ENCODE measurements around the gene SFXN3. TPM values are rescaled to one million over a fixed set of nuclear protein-coding genes. Genes with fewer than 3 reads are reported as not detected.

Gene SFXN3
- polyA plus RNA-seq, 1 experiment, result 125 TPM

DNA sequence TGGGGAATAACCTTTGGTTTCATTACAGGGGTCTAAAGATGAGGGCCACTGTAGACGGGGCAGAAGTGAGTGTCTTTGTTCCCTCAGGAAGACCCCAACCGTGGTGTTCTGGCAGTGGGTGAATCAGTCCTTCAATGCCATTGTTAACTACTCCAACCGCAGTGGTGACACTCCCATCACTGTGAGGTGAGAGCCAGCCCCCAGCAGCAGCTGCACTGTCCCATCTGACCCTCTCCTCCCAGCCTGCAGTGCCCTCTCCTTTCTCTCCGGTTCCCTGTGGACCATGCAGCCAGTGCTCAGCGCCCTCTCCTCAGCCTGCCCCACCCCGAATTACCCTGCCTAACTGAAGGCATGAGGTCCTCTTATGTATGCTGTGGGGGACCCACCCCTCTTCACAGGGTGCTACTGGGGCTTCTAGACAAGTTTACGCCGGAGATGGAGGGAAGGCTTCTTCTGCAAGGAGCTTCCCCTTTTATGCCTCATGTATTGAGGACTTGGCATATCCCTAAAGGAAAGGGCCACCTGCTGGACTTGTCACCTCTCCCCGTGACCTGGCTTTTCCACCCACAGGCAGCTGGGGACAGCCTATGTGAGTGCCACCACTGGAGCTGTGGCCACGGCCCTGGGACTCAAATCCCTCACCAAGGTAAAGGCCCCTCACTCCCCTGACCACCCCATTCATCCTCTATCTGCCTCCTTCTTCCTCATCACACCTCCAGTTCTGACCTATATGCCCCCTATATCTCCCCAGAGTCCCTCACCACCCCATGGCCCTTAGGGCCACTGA, 5.1 kb downstream of the SFXN3 start:
- no peak for TF ChIP-seq CTCF (IDR thresholded peaks at IDR 0.05; ENCODE audit: insufficient read depth, low read depth, low read length)
- ChIA-PET POLR2A (no interaction called here), CTCF (interaction anchor here (0.6 to 27.0 kb wide), 4 partner anchors 9 to 26 kb away, joined by 4 to 676 read pairs (median 99); partner anchors contain the start of gene KAZALD1)

DNA sequence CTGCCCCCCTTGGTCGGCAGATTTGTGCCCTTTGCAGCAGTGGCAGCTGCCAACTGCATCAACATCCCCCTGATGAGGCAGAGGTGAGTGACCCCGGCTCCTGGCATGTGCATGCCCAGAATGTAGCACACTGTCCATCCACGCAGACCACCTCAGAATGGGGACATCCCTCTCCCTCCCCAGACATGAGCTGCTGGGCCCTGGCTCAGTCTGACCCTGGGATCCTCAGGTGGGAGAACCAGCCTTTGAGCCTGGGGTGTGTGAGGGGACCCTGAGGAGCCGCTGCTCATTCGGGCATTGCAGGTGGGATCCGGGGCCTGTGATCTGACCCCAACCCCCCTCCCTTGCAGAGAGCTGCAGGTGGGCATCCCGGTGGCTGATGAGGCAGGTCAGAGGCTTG, 5.7 kb downstream of the SFXN3 start:
- CTCF ChIA-PET, result interaction anchor here (0.6 to 27.0 kb wide), 3 partner anchors 9 to 26 kb away, joined by 4 to 676 read pairs (median 194); partner anchors contain the start of gene KAZALD1

More for the DNA sequence above, 5.1 kb downstream of the SFXN3 start:
- Histone ChIP-seq H3K27me3 (ENCODE audit: control insufficient read depth, insufficient read depth, low read length) (no peaks in the 10 kb centered on the region), H3K4me3 (ENCODE audit: low read depth, low read length) (no peak overlapping the region), H3K36me3 (ENCODE audit: control insufficient read depth, insufficient read depth, low read length) (peaks cover 46% of the 10 kb centered on the region)
- no peak for DNase-seq (ENCODE audit: low read depth)

GRCh38 chr10:101038484-101038883, 7.5 kb downstream of the SFXN3 start:
- ChIA-PET POLR2A (no interaction called here), CTCF (interaction anchor here (0.9 to 27.0 kb wide), 2 partner anchors 24 to 57 kb away, joined by 3 to 676 read pairs; partner anchors contain the start of gene KAZALD1)
- Histone ChIP-seq H3K4me3 (ENCODE audit: low read depth, low read length) (no peak overlapping the region), H3K27me3 (ENCODE audit: control insufficient read depth, insufficient read depth, low read length) (no peaks in the 10 kb centered on the region), H3K36me3 (ENCODE audit: control insufficient read depth, insufficient read depth, low read length) (peaks cover 46% of the 10 kb centered on the region)
- DNase-seq (ENCODE audit: low read depth), result no peak
- no peak for TF ChIP-seq CTCF (IDR thresholded peaks at IDR 0.05; ENCODE audit: insufficient read depth, low read depth, low read length)

More for the DNA sequence above, 5.7 kb downstream of the SFXN3 start:
- H3K36me3 ChIP-seq (ENCODE audit: control insufficient read depth, insufficient read depth, low read length), result peaks cover 46% of the 10 kb centered on the region
- TF ChIP-seq CTCF (IDR thresholded peaks at IDR 0.05; ENCODE audit: insufficient read depth, low read depth, low read length), result no peak
- no peak for DNase-seq (ENCODE audit: low read depth)
- POLR2A ChIA-PET, result no interaction called here
- no peak overlapping the region for H3K4me3 ChIP-seq (ENCODE audit: low read depth, low read length)
- H3K27me3 ChIP-seq (ENCODE audit: control insufficient read depth, insufficient read depth, low read length), result no peaks in the 10 kb centered on the region

GRCh38 chr10:101040061-101040460, 9.0 kb downstream of the SFXN3 start:
- Histone ChIP-seq H3K27me3 (ENCODE audit: control insufficient read depth, insufficient read depth, low read length) (no peaks in the 10 kb centered on the region), H3K36me3 (ENCODE audit: control insufficient read depth, insufficient read depth, low read length) (peaks cover 44% of the 10 kb centered on the region), H3K4me3 (ENCODE audit: low read depth, low read length) (no peak overlapping the region)
- DNase-seq (ENCODE audit: low read depth), result no peak
- ChIA-PET CTCF (interaction anchor here (0.6 to 27.0 kb wide), 6 partner anchors 9 to 860 kb away, joined by 3 to 676 read pairs (median 4); partner anchors contain the start of genes KAZALD1, PDZD7 and SFXN3), POLR2A (no interaction called here)
- TF ChIP-seq CTCF (IDR thresholded peaks at IDR 0.05; ENCODE audit: insufficient read depth, low read depth, low read length), result no peak

DNA sequence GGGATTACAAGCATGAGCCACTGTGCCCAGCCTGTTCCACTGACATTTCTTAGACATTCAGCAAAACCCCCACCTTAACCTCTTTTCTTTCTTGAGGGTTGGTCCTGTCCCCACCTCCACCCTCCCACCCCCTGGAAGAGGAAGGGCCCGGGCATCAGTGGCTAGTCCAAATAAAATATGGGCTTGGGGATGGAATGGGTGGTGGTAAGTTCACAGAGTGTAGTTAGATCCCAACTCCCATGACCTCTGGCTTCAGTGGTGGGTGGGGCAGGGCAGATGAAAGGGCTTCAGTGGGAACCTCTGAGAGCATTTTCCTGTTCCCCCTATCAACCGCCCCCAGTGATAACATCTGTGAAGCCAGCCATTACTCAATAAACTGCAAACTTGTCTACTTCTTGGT, 9.8 kb downstream of the SFXN3 start:
- CTCF ChIA-PET, result interaction anchor here (0.8 to 27.0 kb wide), 10 partner anchors 10 to 102 kb away, joined by 3 to 676 read pairs (median 6); partner anchors contain the start of genes KAZALD1, PDZD7 and SFXN3
- POLR2A ChIA-PET, result no interaction called here
- no peak for TF ChIP-seq CTCF (IDR thresholded peaks at IDR 0.05; ENCODE audit: insufficient read depth, low read depth, low read length)
- H3K27me3 ChIP-seq (ENCODE audit: control insufficient read depth, insufficient read depth, low read length), result no peaks in the 10 kb centered on the region
- peaks cover 37% of the 10 kb centered on the region for H3K36me3 ChIP-seq (ENCODE audit: control insufficient read depth, insufficient read depth, low read length)
- H3K4me3 ChIP-seq (ENCODE audit: low read depth, low read length), result no peak overlapping the region
- no peak for DNase-seq (ENCODE audit: low read depth)

All from BJ (cell line).